AML-193 (cell line): Measurements from ENCODE around the gene PEX16.

ENCODE experiments used
- DNase-seq, 2 experiments: peaks; one replicate each; lab custom pipeline; 2025; lab: John Stamatoyannopoulos, UW

PEX16 gene

GRCh38 chr11:45917623-45918330 lies at the start of gene PEX16:
PEX16 (minus strand) TSS chr11:45917877; CDS start chr11:45917811, 66 bp downstream.
- DNase-seq = peak; percentile 95 to 96

- DNase-seq = peak; percentile 25 to 44
Measured at GRCh38 chr11:45964911-45965389, 47.3 kb upstream of the PEX16 start.

GRCh38 chr11:45961751-45962240 lies 44.1 kb upstream of the PEX16 start:
- DNase-seq = no peak

GRCh38 chr11:45960387-45961095 lies 42.9 kb upstream of the PEX16 start:
- peak; percentile 38 to 51 for DNase-seq

- no peak for DNase-seq
Measured at GRCh38 chr11:45959851-45960250, 42.2 kb upstream of the PEX16 start.

GRCh38 chr11:45949992-45950407 lies 32.3 kb upstream of the PEX16 start:
- DNase-seq = no peak

- no peak for DNase-seq
Measured at GRCh38 chr11:45948356-45948755, 30.7 kb upstream of the PEX16 start.

GRCh38 chr11:45947885-45948284 lies 30.2 kb upstream of the PEX16 start:
- DNase-seq = no peak

GRCh38 chr11:45945397-45945999 lies 27.8 kb upstream of the PEX16 start:
- DNase-seq = no peak

- DNase-seq = no peak
Measured at GRCh38 chr11:45942381-45942780, 24.7 kb upstream of the PEX16 start.

- DNase-seq = no peak
Measured at GRCh38 chr11:45941285-45941684, 23.6 kb upstream of the PEX16 start.

- no peak for DNase-seq
Measured at GRCh38 chr11:45939836-45940235, 22.2 kb upstream of the PEX16 start.

- DNase-seq = no peak
Measured at GRCh38 chr11:45937916-45938315, 20.2 kb upstream of the PEX16 start.

GRCh38 chr11:45936511-45937054 lies 18.9 kb upstream of the PEX16 start:
- no peak for DNase-seq

- no peak for DNase-seq
Measured at GRCh38 chr11:45935349-45936064, 17.8 kb upstream of the PEX16 start.

GRCh38 chr11:45934580-45935318 lies 17.1 kb upstream of the PEX16 start:
- no peak for DNase-seq

- no peak for DNase-seq
Measured at GRCh38 chr11:45933846-45934579, 16.3 kb upstream of the PEX16 start.

- DNase-seq = no peak
Measured at GRCh38 chr11:45933131-45933831, 15.6 kb upstream of the PEX16 start.

GRCh38 chr11:45932217-45932616 lies 14.5 kb upstream of the PEX16 start:
- DNase-seq = no peak

GRCh38 chr11:45931739-45932138 lies 14.1 kb upstream of the PEX16 start:
- DNase-seq = no peak
